Measurements from ENCODE around the gene C10orf71.

C10orf71 gene

DNA sequence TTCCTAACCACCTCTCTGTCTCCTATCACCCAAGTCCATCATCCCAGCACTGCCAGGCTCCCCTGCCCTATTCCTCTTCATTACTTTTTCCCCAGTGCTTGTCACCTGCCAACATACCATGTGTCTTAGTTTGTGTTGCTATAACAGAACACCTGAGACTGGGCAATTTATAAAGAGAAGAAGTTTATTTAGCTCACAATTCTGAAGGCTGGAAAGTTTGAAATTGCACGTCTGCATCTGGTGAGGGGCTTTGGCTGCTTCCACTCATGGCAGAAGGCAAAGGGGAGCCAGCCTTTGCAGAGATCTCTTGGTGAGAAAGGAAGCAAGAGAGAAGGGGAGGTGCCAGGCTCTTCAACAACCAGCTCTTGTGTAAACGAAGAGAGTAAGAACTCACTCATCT is 49.6 kb downstream of the C10orf71 start:
- DNase-seq, result no peak

DNA sequence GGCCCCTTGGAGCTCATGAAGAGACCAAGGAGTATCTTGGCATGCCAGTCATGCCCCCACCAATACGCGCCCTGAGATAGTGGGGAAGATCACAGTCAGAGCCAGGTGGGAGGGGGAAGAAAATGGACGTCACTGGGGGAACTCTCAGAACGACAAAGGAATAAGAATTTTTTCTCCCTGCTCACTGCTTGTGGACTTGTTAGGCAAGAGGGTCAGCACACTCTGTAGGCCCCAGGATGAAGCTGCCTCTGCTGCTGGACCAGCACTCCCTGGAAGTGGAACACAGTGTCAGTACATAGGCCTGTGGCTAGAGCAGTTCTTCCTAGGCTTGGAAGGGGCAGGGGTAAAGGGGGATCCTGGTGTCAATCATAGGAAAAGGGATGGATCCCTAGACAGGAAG is 50.4 kb downstream of the C10orf71 start:
- no peak for DNase-seq

DNA sequence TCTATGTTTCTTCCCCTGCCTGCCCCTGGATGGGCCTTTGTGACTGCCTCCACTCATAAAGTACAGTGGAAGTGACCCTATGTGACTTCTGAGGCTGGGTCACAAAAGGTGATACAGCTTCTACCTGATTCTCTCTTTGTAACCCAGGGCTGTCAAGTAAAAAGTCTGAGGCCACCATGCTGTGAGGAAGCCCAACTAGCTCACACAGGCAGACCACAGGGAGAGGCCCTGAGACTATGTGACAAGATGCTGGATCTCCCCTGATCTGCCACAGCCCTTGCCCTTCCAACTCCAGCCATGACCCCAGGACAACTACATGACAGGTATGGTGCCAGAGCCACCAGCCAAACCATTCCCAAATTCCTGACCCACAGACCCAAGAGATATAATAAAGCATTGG is 51.2 kb downstream of the C10orf71 start:
- DNase-seq, result no peak

DNA sequence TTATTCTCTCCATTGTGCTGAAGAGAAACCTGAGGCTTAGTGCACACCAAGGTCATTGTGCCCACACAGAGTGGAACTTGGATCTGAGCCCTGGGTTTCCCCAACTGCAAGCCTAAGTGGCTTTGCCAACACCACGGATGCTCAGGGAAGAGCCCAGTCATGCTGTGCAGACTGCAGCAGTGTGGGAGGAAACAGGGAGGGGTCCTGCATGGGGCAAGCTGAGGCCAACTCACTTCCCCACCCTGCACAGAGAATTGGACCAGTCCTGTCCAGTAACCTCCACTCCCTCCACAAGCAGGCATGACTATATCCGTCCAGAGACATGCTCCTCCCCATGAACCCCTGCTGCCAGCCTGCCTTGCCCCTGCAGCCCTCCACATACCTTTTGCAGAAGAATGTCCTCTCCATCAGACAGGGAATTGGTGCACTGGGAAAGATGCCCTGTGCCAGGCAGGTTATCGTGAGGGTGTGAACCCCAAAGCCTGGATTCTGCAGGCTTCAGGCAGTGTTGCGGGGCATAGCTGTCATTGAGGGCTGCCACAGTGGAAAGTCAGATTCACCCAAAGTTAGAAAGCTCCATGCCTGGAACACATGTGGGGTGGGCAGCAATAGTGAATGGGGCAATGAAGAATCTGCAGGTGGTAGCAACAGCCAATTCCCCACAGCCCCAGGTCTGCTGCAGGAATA is 52.0 kb downstream of the C10orf71 start:
- peak; percentile 67 for DNase-seq

DNA sequence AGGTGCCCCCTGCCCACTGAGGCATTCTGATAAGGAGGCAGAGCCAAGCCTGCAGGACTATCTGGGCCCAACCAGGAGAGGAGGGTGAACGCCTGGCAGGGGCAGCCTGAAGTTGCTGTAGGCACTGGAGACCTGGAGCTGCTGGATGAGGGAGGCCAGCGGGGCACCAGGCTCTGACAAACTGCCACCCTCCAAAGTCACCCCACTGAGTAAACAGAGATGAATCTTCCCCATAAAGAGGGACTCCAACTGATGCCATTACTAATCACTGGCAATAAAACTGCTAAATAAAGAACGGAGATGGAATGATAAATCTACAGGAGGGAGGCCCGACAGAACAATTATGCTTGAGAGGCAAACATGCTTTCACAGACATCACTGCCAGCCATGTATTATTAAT is 52.7 kb downstream of the C10orf71 start:
- DNase-seq, result no peak

DNA sequence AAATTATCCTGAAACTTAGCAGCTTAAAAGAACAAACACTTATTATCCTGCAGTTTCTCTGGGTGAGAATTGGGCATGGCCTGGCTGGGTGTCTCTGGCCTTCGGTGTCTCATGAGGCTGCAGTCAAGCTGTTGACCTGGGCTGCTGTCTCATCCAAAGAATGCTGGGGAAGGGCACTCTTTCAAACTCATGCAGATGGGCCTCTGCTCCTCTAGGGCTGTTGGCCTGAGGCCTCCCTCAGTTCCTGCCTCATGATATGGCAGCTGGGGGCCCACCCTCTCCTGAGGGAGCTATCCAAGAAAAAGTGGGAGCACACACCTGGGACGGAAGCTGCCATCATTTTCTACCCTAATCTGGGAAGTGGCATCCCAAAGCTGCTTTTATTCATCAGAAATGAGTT is 53.4 kb downstream of the C10orf71 start:
- DNase-seq, result no peak

DNA sequence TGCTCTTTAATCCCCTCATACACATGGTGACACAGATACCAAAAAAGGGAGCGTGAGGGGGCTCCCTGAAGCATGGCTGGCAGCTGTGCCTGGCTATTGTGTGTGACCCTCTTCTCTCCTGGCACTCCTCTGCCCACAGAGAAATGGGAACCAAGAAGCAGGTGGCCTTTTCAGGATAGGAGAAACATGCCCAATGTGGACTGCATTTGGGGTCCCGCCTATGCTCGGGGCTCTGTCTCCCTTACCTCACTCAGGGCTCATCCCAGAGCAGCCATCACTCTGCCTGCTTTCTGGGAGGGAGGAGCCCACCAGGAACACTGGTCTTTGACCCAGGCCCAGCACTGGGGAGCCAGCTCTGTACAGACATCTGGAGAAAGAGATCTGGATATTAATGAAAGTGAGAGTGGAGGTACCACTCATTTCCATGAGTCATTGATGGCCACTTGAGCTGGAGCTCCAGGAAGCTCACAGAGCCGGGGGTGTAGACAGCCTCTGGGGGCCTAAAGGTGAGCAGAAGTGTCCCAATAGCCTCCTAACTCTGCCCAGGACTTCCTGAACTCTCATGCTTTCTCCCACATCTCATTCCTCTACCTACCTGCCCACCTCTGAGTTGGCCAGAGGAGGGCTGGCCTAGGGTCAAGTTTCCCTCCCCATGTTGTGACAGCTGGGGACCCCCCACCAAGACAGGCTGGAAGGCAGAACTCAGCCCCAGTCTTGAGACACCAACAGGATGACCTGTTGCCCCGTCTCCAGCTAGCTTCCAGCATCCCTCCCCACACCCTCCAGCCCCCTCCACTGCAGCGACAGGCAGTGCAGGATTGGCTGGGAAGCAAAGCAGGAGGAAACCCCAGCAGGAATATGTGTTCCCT is 54.3 kb downstream of the C10orf71 start:
- DNase-seq, result no peak

DNA sequence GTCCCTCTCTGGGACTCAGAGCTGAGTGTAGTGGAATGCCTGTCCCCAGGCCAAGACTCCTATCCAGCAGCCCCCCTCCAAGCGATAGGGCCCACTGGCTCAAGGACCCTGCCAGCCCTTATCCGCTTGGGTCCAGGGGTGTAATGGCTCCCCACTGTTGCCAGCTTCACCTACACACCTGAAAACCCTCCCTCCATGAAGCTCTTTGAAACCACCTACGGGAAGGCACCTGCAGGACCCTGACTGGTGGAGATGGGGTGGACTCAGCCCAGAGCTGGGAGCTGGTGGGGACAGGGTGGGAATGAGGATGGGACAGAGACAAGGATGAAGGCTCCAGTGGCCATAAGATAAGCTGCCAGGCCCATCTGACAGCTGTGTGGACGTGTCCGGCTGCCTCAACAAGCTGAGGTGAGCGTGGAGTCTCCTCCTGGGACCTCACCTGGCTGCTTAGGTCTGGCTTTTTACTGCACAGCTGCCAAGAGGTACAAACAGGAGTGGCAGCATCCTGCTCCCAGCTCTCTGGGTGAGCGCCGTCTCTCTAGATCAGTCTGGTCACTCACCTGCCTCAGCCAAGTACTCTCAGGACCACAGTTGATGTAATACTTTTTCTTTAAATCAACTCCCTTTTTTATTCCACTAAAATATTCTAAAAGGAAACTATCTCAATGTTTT is 55.1 kb downstream of the C10orf71 start:
- DNase-seq, result no peak

DNA sequence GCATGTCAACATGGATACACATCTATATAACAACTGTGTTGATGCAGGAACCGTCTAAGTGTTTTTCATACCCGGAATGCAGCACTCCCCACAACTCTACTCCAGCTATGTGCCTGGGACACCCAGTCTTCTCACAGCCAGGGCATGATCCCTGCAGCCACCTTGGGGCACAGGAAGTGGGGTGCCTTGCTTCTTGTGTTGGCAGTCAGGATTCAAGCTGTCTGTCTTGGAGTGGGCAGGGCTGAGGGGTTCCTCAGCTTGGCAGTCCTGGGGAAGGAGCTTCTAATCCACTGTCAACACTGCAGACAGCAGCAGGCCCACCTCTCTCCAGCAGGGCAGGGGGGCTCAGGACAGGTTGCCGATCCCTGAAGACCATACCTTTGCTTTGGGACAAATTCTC is 55.6 kb downstream of the C10orf71 start:
- DNase-seq, result no peak

DNA sequence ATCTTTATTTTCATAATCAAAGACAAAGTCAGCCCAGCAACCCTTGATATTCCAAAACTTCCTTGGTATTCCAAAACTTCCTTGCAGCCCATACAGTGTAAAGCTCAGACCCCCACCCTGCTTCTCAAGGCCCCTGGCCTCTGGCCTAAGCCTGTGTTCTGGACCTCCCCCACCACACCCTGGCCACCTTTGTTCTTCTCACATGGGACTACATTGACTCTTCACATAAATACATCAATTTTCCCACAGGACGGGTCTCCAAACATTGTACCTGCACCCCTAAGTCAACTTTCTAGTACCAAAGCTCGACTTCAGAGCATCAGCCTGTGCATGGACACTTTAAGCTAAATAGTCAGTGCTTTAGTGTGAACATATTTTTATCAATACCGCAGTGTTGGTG is 56.3 kb downstream of the C10orf71 start:
- no peak for DNase-seq

DNA sequence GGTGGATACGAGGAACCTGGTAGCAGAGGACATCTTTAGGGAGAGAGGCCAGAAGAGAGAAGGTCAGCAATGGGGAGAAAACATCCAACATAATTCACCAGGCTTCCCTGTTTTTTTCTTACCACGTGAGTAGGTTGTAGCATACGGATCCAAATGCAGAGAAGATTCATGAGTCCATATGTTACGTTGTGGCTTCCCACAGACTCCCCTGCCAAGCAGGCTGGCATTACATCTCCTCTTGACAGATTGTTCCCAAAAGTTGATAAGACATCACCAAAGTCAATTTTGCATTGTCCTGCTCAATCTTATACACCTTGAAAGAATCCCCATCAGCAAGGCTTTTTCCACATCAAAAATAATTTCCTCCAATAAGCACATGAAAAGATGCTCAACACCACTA is 57.2 kb downstream of the C10orf71 start:
- no peak for DNase-seq

DNA sequence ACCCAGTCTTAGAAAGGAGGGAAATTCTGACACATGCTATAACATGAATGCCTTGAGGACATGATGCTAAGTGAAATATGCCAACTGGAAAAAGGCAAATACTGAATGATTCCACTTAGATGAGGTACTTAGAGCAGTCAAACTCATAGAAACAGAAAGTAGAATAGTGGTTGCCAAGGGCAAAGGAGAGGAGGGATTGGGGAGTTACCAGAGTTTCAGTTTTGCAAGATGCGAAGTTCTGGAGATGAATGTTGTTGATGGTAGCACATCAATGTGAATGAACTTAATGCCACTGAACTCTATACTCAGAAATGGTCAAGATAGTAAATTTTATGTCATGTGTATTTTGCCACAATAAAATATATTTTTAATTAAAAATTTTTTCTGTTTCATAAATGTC is 58.0 kb downstream of the C10orf71 start:
- peak; percentile 76 for DNase-seq

DNA sequence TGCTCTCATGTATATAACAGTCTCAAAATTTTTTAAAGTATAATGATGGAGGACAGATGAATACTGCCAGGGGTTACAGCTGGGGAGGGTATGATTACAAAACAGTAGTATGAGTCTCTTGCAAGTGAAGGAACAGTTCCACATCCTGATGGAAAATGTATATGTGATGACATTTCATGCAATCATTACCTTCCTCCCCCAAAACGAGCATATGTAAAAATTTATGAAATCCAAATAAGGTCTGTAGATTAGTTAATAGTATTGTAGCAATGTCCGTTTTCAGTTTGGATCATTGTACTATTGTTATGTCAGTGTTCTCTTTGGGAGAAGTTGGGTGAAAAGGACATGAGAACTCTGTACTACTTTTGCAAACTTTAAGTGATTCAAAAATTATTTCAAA is 58.9 kb downstream of the C10orf71 start:
- peak; percentile 68 for DNase-seq

DNA sequence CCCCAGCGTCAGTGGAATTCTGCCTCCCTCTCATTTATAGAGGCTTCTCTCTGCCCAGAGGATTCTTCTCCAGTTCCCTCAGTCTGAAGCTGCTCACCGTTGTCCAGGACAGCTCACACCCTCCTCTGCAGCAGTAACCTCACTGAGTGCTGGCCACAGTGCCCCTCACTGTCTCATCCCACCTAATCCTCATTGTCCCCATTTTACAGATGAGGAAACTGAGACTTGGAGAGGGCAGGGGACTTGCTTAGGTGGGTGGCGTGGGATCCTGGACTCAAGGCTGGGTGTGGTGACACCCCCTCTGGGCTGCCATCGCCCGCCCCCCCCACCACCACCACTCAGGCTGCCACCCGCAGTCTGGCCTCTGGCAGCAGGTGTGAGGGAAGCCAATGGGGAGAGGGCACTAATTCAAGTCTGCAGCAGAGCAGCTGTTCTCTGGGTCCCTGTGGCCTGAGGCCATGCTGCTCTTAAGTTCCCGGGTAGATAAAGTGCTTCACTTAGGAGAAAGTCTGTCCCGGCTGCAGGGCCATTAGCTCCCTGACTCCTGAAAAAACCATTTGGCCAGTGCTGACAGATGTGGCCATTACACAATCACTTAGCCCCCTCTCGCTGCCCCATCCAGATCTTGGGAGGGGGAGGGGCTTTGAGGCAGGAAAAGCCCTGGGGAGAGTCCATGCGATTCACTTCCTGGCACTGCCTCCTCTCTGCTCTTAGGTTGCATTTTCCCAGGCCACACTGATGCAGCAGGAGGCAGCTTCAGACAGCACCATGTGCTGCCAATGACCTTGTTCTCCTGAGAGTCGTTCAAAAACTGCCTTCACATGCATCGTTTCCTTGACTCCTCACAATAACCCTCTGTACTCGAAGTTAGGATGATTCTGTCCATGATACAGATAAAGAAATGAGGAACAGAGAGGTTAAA is 60.6 kb downstream of the C10orf71 start:
- peak; percentile 83 for DNase-seq

DNA sequence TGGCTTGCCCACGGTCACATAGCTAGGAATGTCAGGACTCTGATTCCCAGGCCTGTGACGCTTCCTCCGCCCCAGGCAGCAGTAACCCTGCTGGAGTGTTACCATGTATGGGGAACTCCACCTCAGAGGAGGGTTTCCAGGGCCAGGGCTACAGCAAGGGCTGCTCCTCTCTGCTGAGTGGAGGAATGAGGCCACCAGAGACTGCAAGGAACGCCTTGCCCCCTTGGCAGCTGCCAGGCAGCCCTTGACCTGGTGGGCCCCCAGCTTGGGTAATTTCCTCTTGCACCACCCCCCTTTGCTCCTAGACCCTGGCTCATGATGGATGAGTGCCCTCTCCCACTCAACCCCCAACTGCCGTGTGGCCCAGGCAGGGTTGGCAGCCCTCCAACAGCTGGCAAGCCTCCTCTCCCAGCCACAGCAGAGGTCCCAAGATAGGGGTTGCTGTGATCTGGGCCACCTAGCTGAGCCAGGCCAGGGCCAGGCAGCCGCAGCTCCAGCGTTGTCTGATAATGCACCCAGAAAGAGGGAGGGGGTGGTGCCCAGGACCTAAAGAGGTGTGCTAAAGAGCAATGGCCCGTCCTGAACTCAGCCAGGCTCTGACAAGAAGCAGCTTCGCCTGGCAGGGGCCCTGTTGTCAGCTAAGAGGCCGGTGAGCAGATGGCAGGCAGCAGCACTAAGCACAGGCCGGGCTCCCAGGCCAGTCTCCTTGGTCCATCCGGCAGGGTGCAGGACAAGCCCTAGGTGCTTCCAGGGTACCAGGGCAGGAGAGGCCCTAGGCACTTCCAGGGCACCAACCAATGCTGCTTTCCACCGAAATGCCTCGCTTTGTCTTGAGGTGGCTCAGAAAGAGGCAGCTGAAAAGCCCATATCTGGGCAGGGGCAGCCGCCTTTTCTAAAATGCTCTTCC is 61.6 kb downstream of the C10orf71 start:
- DNase-seq, result no peak

DNA sequence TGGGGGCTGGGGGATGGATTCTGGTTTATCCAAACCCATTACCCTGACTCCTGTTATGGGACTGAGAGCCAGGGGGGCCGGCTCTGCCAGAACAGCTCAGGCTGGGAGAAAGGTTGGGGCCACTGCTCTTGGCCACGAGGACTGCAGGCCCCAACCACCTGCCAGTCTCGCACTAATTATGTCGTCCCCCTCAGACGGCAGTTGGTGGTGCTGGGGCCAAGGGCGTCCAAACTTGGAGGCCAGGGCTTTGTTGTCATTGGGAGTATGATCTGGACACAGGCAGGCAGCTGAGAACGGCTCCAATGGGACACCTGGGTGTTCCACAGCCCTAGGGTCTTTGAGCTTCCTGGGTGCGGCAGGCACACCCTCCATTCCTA is 62.2 kb downstream of the C10orf71 start:
- no peak for DNase-seq

DNA sequence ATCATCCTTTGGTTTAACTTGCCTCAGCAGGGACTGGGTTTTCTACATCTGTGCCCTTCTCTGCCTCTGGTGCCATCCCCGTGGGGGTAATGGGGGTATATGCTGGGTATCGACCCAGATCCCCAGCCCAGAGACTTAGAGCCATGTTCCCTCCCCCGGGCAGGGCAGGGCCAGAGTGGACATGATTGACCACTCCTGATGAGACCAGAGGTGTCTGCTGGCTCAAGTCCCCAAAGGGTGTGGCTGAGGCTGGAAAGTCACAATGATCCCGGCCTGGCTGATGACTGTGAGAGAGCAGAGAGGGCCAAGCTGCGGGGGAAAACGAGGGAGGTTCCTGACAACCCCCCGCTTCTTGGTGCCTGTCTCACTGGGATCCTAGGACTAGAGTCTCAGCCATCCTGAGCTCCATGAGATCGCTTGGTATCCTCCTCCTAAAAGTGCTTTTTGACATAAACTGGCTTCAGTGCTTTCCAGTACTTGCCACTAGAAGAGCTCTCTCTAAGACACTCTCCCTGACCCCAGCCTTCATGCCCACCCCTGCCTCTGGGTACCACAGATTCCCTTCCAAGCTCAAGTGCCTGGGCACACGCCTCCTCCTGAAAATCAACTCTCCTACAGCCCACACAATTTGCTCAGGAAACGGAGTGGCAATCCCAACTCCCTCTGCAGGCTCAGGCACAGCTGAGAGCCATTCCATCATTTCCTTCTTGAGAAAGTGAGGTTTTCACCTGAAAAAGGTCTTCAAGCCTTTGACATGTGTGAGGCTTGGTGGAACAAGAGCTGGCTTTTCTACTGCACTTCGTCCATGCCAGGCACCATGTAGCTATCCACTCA is 63.0 kb downstream of the C10orf71 start:
- no peak for DNase-seq

DNA sequence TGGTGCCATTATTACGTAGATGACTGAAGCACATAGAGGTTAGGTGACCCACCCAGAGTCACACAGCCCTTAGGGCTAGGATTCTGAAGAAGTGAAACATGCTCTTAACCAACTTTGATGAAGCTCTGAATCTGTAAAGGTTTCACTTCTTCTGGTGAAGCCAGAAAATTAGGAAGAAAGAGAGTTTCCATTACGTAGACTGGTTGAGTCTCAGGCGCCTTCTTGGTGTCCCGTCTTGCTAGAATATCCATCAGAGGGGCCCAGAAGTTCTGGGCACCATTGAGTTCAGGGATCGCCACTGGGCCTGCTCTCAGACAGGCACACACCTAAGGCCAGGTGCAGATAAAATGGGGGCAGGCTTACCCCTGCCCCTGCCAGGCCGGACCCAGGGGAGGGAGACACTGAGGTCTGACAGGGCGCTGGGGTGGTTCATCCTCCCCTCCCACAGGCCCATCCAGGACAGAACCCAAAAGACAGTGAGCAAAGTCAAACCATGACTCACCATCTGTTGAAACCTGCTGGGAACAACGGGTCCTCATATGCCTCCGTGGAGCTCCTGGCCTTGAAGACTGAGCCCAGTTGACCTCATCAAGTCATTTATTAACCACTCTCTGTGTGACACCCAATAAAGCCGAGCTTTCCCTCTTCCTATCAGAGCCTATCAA is 63.8 kb downstream of the C10orf71 start:
- peak; percentile 94 for DNase-seq

DNA sequence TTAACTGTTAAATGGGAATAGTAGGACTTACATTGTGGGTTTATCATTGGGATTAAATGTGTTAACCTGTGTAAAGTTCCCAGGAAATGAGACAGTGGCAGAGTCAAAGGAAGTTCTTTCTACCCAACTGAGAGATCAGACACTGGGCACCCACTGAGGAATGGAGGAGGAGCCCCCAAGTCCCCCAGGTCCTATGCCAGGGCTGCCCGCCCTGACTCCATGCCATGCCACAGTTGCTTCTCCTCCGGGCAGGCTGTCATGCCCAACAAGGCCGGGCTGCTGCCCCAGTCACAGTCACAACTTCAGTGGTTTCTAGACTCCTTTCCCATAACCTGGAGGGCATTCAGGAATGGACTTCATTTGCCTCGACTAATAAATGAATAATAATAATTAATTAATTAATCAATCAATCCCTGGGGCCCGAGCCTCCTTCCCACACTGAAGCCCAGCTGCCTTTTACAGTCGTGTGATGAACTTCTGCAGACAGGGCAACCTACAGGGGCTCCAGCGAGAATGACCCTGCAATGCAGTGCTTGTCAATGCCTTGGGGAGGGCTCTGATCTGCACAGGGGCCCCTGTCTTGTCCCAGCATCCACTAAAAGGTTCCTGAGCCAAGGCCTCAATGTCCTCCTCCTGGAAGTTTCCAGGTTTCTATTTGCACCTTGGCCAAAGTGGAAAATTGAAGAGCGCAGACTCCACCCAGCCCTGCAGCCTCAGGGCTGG is 64.5 kb downstream of the C10orf71 start:
- DNase-seq, result no peak

DNA sequence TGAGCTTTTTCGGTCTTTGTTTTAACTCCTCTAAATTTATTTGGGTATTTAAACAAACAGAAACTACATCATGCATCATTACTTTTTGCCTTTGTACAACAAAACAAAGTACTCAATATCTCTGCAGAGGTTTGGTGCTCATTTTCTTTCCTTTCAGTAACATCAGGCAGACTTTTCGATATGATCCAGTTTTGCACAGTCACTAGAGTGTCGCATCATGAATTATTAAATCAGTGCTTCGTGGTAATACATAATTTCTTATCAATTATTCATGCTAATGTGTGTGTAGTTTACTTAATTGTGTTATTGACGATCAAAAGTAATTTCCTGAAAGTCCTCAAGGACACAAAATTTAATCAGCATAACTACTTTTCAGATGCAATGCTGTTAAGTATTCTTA is 65.1 kb downstream of the C10orf71 start:
- no peak for DNase-seq

All from suppressor macrophage treated with lipopolysaccharide for 4 hours (primary cell).